Choroid plexus epithelial cell (primary cell): ENCODE results near the gene FOXP1.

ENCODE experiments used
- DNase-seq: peaks from one replicate; pipeline ENCODE4 v3.0.0-alpha.2; 2010; ENCODE audit warnings: low read depth
- H3K4me3 ChIP-seq: 2 replicates; pipeline ENCODE4 v1.5.1; 2011; ENCODE audit warnings: low read depth, mild to moderate bottlenecking, control low read depth, low read length, moderate library complexity
- TF ChIP-seq, protein P1 (sequence below): conservative IDR thresholded peaks from 2 replicates; pipeline ENCODE4 v1.5.1; 2011; ENCODE audit warnings: low read depth, mild to moderate bottlenecking, control low read depth, inconsistent platforms, low read length, moderate library complexity

The FOXP1 gene

DNA sequence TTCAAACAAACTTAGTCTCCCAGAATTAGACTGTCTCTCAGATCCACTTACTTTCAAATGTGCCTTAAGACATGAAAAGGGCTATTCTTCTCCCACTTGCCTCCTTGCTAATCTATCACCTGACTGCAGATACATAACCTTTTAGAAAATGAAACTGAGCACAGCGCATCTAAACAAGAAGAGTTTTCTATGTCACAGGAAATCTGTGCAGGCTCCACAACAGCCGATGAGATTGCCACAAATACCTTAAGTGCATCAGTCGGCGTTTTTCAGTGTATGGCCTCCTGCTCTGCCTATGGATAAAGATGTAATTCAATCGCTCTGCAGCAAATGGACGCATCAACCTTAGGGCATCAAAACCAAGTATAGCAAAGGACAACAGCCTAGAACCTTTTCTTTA lies 544.2 kb downstream of the FOXP1 start:
- H3K4me3 ChIP-seq: no peak overlapping the region
- TF ChIP-seq, protein P1, sequence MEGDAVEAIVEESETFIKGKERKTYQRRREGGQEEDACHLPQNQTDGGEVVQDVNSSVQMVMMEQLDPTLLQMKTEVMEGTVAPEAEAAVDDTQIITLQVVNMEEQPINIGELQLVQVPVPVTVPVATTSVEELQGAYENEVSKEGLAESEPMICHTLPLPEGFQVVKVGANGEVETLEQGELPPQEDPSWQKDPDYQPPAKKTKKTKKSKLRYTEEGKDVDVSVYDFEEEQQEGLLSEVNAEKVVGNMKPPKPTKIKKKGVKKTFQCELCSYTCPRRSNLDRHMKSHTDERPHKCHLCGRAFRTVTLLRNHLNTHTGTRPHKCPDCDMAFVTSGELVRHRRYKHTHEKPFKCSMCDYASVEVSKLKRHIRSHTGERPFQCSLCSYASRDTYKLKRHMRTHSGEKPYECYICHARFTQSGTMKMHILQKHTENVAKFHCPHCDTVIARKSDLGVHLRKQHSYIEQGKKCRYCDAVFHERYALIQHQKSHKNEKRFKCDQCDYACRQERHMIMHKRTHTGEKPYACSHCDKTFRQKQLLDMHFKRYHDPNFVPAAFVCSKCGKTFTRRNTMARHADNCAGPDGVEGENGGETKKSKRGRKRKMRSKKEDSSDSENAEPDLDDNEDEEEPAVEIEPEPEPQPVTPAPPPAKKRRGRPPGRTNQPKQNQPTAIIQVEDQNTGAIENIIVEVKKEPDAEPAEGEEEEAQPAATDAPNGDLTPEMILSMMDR: no peak
- no peak for DNase-seq

DNA sequence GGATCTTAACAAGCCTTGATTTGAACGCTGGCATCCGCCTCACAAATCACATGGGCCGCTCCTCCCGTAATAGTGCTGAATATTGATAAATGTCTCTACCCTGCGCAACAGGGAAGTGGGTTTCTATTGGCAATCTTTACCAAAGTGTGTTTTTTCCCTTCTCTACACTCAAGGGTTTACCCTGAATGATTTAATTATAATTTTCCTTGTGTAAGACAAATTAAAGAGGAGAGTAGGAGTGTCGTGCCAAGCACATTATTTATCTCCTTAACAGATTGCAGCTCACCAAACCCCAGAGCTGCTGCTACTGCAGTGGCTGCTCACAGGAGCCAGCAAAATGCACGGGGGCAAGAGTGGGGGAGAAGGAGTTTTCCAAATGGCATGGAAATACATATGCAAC lies 545.8 kb downstream of the FOXP1 start:
- no peak overlapping the region for H3K4me3 ChIP-seq
- DNase-seq: no peak
- TF ChIP-seq, protein P1: no peak

DNA sequence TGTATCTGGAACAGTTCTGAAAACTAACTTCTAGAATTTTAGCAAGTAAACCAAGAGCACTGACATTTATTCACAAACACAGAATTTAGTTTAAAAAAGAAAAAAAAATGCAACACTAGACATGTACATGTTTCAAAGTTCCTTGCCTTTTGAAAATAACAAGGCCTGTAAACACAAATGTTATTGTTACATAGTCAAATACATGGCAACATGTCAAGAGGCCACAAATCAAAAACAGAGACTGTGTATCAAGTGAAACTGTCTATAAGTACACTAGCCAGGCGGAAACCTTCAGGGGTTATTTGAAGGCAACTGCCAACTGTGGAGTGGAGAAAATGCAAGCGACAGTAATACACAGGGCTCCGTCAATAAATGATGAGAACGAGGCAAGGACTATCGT lies 547.6 kb downstream of the FOXP1 start:
- TF ChIP-seq, protein P1: no peak
- no peak overlapping the region for H3K4me3 ChIP-seq
- no peak for DNase-seq

DNA sequence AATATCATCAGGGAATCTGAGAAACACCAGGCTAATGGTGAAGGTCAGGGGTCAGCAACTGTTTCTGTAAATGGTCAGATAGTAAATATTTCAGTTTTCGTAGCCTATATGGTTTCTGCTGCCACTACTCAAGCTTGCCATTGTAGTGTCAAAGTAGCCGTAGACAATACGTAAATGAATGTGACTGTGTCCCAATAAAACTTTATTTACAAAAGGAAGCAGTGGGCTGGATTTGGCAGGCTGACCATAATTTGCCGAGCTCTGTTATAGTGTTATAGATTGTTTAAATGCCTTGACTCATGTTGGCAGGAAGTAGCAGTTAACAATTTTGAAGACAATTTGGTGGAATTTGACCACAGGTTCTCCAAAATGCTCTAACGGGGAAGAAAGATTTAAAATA lies 548.2 kb downstream of the FOXP1 start:
- no peak overlapping the region for H3K4me3 ChIP-seq
- TF ChIP-seq, protein P1: no peak
- peak; percentile 83 for DNase-seq

DNA sequence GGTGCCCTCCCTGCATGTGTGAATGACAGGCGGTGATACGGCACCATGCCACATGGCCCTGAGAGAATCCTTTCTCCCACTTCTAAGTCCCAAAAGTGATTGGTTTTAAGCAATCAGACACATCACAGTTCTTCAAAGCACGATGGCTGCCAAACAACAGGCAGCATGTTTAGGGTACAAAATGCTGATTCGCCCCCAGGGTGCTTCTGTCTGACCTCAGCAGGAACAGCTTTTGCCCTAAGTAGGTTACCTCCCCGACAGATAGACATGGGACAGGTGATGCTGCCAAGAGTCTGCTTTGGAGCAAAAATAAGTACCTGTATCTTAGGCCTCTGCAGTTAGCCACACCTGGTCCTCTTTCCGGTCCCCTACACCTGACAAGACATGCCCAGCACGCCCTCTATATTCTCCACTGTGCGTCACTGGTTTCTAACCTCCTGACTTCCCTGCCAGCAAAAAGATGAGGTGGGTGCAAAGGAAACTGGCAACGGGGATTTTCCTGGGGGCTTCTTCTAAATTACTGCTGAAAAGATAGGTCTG lies 549.8 kb downstream of the FOXP1 start:
- DNase-seq: no peak
- H3K4me3 ChIP-seq: no peak overlapping the region
- TF ChIP-seq, protein P1: no peak

DNA sequence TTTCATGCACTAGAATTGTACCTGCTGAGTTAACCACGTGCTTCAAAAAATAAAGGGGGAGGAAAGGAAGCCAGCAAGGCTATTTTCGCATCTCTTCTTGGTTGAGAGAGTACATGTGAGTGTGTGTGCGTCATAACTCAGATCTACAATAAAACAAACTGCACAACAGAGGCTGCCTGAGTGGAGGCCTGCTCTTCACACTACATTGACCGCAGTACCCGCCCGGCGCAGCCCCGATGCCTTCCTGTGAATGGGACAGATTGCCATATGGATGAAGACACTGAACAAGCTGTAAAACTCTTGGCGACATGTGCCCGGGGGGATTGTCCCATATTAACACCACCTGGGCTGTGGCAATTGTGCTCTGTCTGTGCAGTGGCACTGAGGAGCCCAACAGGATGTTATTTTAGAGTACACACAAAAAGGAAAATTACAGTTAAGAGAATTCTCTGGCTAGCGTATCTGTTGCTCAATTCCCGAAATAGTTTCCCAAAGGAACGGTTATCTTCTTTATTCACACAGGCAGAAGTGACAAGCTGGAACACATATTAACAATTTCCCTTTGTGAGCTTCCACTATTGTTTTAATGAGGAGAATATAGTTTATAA lies 551.5 kb downstream of the FOXP1 start:
- DNase-seq: no peak
- no peak overlapping the region for H3K4me3 ChIP-seq
- TF ChIP-seq, protein P1: no peak

DNA sequence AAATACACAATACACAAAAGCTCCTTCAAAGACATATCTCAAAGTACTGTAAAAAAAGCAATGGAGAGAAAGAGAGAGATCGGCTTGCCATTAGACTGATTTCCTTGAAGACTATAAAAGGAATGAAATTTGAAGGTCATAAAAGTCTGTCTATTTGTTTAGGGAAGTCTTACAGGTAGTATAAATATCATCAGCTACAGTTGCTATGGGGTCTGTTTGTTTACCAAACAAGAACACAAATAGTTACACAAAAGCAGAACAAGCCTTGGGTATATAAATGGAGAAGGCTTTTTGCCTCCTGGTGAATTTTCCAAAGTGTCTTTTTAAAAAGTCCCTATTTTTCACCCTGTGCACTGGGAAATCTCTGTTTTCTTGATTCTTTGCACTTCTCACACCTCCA lies 552.3 kb downstream of the FOXP1 start:
- H3K4me3 ChIP-seq: no peak overlapping the region
- TF ChIP-seq, protein P1: no peak
- DNase-seq: no peak
